ENCODE data around the gene LDLRAD4.

DNA sequence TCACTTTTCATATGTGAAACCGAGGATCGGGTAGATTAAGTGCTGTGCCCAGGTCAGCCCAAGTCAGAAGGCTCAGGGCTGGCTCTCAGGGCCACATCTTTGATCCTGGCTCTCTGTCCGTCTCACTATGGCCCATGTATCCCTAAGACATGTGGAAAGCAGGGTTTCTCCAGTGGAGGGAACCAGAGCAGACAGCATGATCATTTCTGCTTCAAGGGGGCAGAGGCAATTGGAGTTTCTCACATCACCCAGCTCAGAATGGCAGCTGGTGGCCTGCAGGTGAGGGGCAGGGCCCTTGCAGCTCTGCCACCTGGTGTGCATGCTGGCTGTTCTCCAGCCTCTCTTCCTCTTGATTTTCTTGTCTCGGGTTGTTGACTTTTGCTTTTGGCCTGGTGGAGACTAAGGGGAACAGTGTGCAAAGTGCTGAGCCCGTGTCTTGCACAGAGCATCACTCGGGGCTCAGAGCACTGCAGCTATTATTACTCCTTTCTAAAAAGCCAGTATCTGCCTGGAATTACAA is 27.0 kb downstream of the LDLRAD4 start:
- no peak for TF ChIP-seq CTCF (conservative IDR thresholded peaks at IDR 0.05)
- no peak for TF ChIP-seq ZFX (IDR thresholded peaks at IDR 0.05)
